NCI-H2196 treated with DMSO at 0.1 percent for 48 hours (cell line): ENCODE measurements around the gene ADAP1.

Experiments used
- DNase-seq: peaks from one replicate; lab custom pipeline; 2025; ENCODE audit not compliant: unreplicated experiment; lab: John Stamatoyannopoulos, UW

Gene ADAP1

GRCh38 chr7:988963-989529 lies 34.6 kb upstream of the ADAP1 start:
- no peak for DNase-seq

GRCh38 chr7:988426-988911 lies 34.0 kb upstream of the ADAP1 start:
- DNase-seq, result no peak

- DNase-seq, result no peak
Observed at GRCh38 chr7:987909-988308, 33.4 kb upstream of the ADAP1 start.

GRCh38 chr7:986766-987751 lies 32.6 kb upstream of the ADAP1 start:
- DNase-seq, result no peak

- DNase-seq, result no peak
Observed at GRCh38 chr7:985915-986741, 31.6 kb upstream of the ADAP1 start.

- DNase-seq, result no peak
Observed at GRCh38 chr7:985127-985416, 30.6 kb upstream of the ADAP1 start.

GRCh38 chr7:984361-985126 lies 30.1 kb upstream of the ADAP1 start:
- DNase-seq, result no peak

- no peak for DNase-seq
Observed at GRCh38 chr7:983616-984071, 29.2 kb upstream of the ADAP1 start.

GRCh38 chr7:983004-983615 lies 28.6 kb upstream of the ADAP1 start, which contains the start of gene CYP2W1:
TSS of gene CYP2W1 (plus strand) at chr7:983181. CDS start at chr7:983212, 31 bp downstream.
- no peak for DNase-seq

- DNase-seq, result no peak
Observed at GRCh38 chr7:982511-983003, 28.1 kb upstream of the ADAP1 start.

- no peak for DNase-seq
Observed at GRCh38 chr7:981793-982510, 27.5 kb upstream of the ADAP1 start.

GRCh38 chr7:979886-980571 lies 25.5 kb upstream of the ADAP1 start:
- DNase-seq, result no peak

- no peak for DNase-seq
Observed at GRCh38 chr7:979151-979550, 24.7 kb upstream of the ADAP1 start.

- no peak for DNase-seq
Observed at GRCh38 chr7:978416-979091, 24.1 kb upstream of the ADAP1 start.

- no peak for DNase-seq
Observed at GRCh38 chr7:978049-978346, 23.5 kb upstream of the ADAP1 start.

GRCh38 chr7:977326-978048 lies 23.0 kb upstream of the ADAP1 start:
- DNase-seq, result no peak

- no peak for DNase-seq
Observed at GRCh38 chr7:976901-977325, 22.4 kb upstream of the ADAP1 start.
